DOHH2 (cell line): Measurements from ENCODE around the gene BCO1.

Experiments used
- H3F3A ChIP-seq: fragments of 200-600 bp; sonication (generic), shearing (Covaris generic); 2 replicates; pipeline ENCODE4 v1.6.0; 2016; ENCODE audit warnings: antibody characterized with exemption, mild to moderate bottlenecking; ENCODE audit not compliant: control insufficient read depth, insufficient read depth
- H3K27ac ChIP-seq: fragments of 200-600 bp; sonication (generic); 2 replicates; pipeline ENCODE4 v1.5.1; 2014; ENCODE audit warnings: low read depth, mild to moderate bottlenecking, low read length, moderate library complexity
- H3K27me3 ChIP-seq: fragments of 200-600 bp; sonication (generic); 2 replicates; pipeline ENCODE4 v1.6.1; 2014; ENCODE audit warnings: mild to moderate bottlenecking, low read length, mixed read lengths; ENCODE audit not compliant: control insufficient read depth
- H3K36me3 ChIP-seq: fragments of 200-600 bp; sonication (generic); 2 replicates; pipeline ENCODE4 v1.6.1; 2014; ENCODE audit warnings: mild to moderate bottlenecking, low read length, moderate library complexity, mixed read lengths; ENCODE audit not compliant: control insufficient read depth
- H3K4me1 ChIP-seq: fragments of 200-600 bp; sonication (generic); 2 replicates; pipeline ENCODE4 v1.6.1; 2014; ENCODE audit warnings: mild to moderate bottlenecking, low read length, mixed read lengths; ENCODE audit not compliant: control insufficient read depth
- H3K4me2 ChIP-seq: fragments of 200-600 bp; sonication (generic); 2 replicates; pipeline ENCODE4 v1.6.0; 2014; ENCODE audit warnings: mild to moderate bottlenecking, low read length, moderate library complexity
- H3K4me3 ChIP-seq: fragments of 200-600 bp; sonication (generic); 2 replicates; pipeline ENCODE4 v1.5.1; 2014; ENCODE audit warnings: mild to moderate bottlenecking, low read length, mixed read lengths
- H3K79me2 ChIP-seq: fragments of 200-600 bp; sonication (generic); 2 replicates; pipeline ENCODE4 v1.6.1; 2014; ENCODE audit warnings: mild to moderate bottlenecking, low read length, mixed read lengths; ENCODE audit not compliant: control insufficient read depth
- H3K9me2 ChIP-seq: fragments of 200-600 bp; sonication (generic); replicated peaks from 2 replicates; pipeline ENCODE4 v1.6.1; 2014; ENCODE audit warnings: mild to moderate bottlenecking, low read length, mixed read lengths; ENCODE audit not compliant: control insufficient read depth
- H3K9me3 ChIP-seq: fragments of 200-600 bp; sonication (generic); 2 replicates; pipeline ENCODE4 v1.6.1; 2014; ENCODE audit warnings: antibody characterized with exemption, low read length, mixed read lengths; ENCODE audit not compliant: control insufficient read depth, insufficient read depth
- H4K20me1 ChIP-seq: fragments of 200-600 bp; sonication (generic); 2 replicates; pipeline ENCODE4 v1.6.0; 2014; ENCODE audit warnings: low read depth, mild to moderate bottlenecking, antibody characterized with exemption, low read length, moderate library complexity; ENCODE audit not compliant: control insufficient read depth, insufficient read depth
- EZH2phosphoT487 ChIP-seq: fragments of 200-600 bp; sonication (generic); IDR thresholded peaks from 2 replicates; pipeline ENCODE4 v1.6.1; 2017; ENCODE audit warnings: borderline replicate concordance, mild to moderate bottlenecking, antibody characterized with exemption, low read length, moderate library complexity, mixed read lengths
- TF ChIP-seq, protein P1 (sequence below): fragments of 200-600 bp; sonication (generic); IDR thresholded peaks from one replicate; pipeline ENCODE4 v1.5.1; 2014; ENCODE audit warnings: antibody characterized with exemption, mild to moderate bottlenecking, low read depth, low read length; ENCODE audit not compliant: poor library complexity, severe bottlenecking

BCO1 gene

DNA sequence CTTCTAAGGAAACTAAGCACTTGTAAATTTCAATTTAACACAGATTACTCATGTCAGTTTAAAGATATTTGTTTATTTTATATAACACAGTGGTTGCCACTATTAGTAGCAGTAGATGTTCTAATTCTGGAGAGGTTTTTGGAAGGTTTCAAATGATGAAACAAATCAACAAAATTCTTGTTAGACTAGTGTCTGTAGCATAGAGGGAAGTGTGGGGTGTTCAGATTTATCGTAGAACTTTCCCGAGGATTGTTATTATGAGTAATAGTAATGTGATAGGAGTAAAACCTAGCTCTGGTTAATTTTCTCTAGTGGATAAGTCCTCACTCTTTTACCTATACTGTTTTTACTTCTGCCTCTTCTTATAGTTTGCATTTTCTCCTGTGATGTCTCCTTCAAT lies 82.5 kb downstream of the BCO1 start:
- Histone ChIP-seq H3K36me3 (no peaks in the 10 kb centered on the region), H3K9me2 (no peaks in the 10 kb centered on the region), H3K27ac (no peak overlapping the region), H3K79me2 (peaks cover 92% of the 10 kb centered on the region), H3F3A (no peaks in the 10 kb centered on the region), H3K27me3 (no peaks in the 10 kb centered on the region), H4K20me1 (no peaks in the 10 kb centered on the region), H3K4me2 (no peak overlapping the region), H3K4me3 (no peak overlapping the region), H3K9me3 (no peaks in the 10 kb centered on the region), H3K4me1 (peaks cover 3% of the 10 kb centered on the region)
- no peak for TF ChIP-seq EZH2phosphoT487
- TF ChIP-seq, protein P1, sequence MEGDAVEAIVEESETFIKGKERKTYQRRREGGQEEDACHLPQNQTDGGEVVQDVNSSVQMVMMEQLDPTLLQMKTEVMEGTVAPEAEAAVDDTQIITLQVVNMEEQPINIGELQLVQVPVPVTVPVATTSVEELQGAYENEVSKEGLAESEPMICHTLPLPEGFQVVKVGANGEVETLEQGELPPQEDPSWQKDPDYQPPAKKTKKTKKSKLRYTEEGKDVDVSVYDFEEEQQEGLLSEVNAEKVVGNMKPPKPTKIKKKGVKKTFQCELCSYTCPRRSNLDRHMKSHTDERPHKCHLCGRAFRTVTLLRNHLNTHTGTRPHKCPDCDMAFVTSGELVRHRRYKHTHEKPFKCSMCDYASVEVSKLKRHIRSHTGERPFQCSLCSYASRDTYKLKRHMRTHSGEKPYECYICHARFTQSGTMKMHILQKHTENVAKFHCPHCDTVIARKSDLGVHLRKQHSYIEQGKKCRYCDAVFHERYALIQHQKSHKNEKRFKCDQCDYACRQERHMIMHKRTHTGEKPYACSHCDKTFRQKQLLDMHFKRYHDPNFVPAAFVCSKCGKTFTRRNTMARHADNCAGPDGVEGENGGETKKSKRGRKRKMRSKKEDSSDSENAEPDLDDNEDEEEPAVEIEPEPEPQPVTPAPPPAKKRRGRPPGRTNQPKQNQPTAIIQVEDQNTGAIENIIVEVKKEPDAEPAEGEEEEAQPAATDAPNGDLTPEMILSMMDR, result no peak

DNA sequence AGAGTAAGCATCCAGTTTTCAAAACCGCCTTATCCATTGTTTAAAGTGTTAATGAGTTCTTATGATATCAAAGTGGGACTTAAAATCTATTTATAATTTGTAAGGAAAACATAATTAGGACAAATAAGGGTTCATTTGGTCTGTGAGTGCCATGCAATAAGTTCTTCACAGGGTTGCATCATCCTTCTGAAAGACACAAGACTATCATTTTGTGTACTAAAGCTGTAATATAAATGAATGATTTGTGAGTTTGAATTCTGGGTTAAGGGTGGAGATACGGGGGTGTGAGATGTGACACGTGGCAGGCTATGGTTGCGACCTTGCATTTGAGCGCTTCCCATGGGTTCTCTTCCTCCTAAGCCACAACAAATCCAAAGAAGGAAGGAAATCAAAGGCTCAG lies 83.0 kb downstream of the BCO1 start:
- Histone ChIP-seq H3K27me3 (no peaks in the 10 kb centered on the region), H3K4me3 (no peak overlapping the region), H3K79me2 (peaks cover 87% of the 10 kb centered on the region), H3K4me1 (no peaks in the 10 kb centered on the region; the same call in 1 of the 2 replicates), H3K9me2 (no peaks in the 10 kb centered on the region), H4K20me1 (no peaks in the 10 kb centered on the region), H3K9me3 (no peaks in the 10 kb centered on the region), H3K27ac (no peak overlapping the region), H3F3A (no peaks in the 10 kb centered on the region), H3K36me3 (no peaks in the 10 kb centered on the region), H3K4me2 (no peak overlapping the region)
- TF ChIP-seq, protein P1, result no peak
- no peak for TF ChIP-seq EZH2phosphoT487

GRCh38 chr16:81324808-81325207 lies 86.3 kb downstream of the BCO1 start:
- H3K4me3 ChIP-seq, result no peak overlapping the region
- no peaks in the 10 kb centered on the region for H3K4me1 ChIP-seq
- H3K36me3 ChIP-seq, result no peaks in the 10 kb centered on the region
- H3K27me3 ChIP-seq, result no peaks in the 10 kb centered on the region
- H4K20me1 ChIP-seq, result no peaks in the 10 kb centered on the region
- H3K79me2 ChIP-seq, result peaks cover 70% of the 10 kb centered on the region
- no peaks in the 10 kb centered on the region for H3F3A ChIP-seq
- H3K9me3 ChIP-seq, result no peaks in the 10 kb centered on the region
- no peak overlapping the region for H3K4me2 ChIP-seq
- TF ChIP-seq EZH2phosphoT487, result no peak
- TF ChIP-seq, protein P1, result no peak
- H3K27ac ChIP-seq, result no peak overlapping the region
- H3K9me2 ChIP-seq, result no peaks in the 10 kb centered on the region

- TF ChIP-seq, protein P1, result no peak
- no peak for TF ChIP-seq EZH2phosphoT487
- H3F3A ChIP-seq, result no peaks in the 10 kb centered on the region
- no peak overlapping the region for H3K27ac ChIP-seq
- no peaks in the 10 kb centered on the region for H3K27me3 ChIP-seq
- no peaks in the 10 kb centered on the region for H3K36me3 ChIP-seq
- H3K9me3 ChIP-seq, result no peaks in the 10 kb centered on the region
- no peaks in the 10 kb centered on the region for H3K4me1 ChIP-seq
- no peaks in the 10 kb centered on the region for H3K9me2 ChIP-seq
- H3K4me3 ChIP-seq, result no peak overlapping the region
- no peak overlapping the region for H3K4me2 ChIP-seq
- peaks cover 52% of the 10 kb centered on the region for H3K79me2 ChIP-seq
- H4K20me1 ChIP-seq, result no peaks in the 10 kb centered on the region
These were observed 88.5 kb downstream of the BCO1 start for GRCh38 chr16:81327011-81327410.
